GM18951 (cell line): ENCODE results near the gene ZNF335.
A peak's percentile ranks its signal among the peaks of the same experiment; 100 is the strongest.

Source experiments
- POLR2A ChIP-seq: IDR thresholded peaks from 4 replicates; pipeline ENCODE4 v1.6.1; 2011; ENCODE audit warnings: mild to moderate bottlenecking; ENCODE audit not compliant: insufficient read length, insufficient read depth; ENCODE audit errors: extremely low read depth
- in situ Hi-C: fragments of 300-500 bp; cut with MboI; formaldehyde crosslinking; loops from one replicate; pipeline ENCODE4 v1.12.0; 2022; ENCODE audit warnings: low sequenced_read_pairs, mixed read lengths, inconsistent platforms; ENCODE audit not compliant: unreplicated experiment

Gene ZNF335

DNA sequence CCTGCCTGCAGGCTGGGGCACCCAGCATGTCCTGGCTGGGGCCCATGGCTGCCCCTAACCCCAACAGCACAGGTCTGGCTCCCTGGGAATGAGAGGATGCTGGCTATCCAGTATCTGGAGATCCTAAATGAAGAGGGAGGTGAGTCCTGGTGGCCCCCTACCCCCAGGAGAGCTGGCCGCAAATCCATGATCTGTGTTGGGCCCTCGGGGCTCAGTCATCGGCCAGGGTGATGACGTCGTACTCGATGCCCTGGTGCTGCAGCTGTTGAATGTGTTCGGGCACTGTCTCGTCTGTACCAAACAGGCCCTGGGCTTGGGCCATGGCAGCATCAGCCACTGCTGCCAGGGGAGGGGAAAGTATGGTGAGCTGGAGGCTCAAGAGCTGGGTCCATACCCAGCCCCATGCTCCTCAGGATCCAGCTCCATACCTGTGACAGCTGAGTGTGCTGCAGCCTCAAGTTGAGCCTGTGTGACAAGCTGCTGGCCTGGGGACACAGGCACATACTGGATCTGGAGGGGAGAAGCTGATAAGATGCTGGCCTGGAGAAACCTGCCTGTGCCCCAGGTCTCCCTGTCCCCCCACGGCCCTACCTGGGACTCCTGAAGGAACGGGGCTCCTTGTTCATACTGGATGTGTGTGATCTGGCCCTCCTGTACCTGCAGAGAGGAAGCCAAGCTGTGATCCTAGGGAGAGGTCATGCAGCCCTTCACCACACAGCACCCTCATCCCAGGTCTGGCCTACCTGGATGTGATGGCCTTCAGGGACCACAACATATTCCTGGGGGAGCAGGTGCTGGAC is 23.1 kb downstream of the ZNF335 start:
- in situ Hi-C loops: no loop called here
- TF ChIP-seq POLR2A: peak; percentile 22

- TF ChIP-seq POLR2A: no peak
- in situ Hi-C loops: no loop called here
These were observed 23.7 kb downstream of the ZNF335 start for GRCh38 chr20:45948261-45948733.

DNA sequence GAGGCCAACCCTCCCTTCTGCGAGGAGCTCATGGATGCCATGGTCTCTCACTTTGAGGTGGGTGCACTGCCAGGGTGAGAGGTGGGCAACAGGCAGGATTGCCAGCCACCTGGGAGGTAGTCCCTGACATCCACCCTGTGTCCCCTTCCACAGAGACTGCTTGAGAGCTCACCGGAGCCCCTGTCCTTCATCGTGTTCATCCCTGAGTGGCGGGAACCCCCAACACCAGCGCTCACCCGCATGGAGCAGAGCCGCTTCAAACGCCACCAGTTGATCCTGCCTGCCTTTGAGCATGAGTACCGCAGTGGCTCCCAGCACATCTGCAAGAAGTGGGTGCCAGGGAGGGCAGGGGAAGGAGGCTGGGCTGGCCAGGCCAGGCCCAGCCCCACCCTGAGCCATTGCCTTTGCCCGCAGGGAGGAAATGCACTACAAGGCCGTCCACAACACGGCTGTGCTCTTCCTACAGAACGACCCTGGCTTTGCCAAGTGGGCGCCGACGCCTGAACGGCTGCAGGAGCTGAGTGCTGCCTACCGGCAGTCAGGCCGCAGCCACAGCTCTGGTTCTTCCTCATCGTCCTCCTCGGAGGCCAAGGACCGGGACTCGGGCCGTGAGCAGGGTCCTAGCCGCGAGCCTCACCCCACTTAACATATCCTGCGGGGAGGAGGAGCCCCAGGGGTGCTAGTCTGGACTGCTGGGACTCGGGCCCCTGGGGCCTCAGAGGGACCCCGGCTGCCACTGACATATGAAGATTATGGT is 24.7 kb downstream of the ZNF335 start:
- no peak for TF ChIP-seq POLR2A
- in situ Hi-C loops: no loop called here

DNA sequence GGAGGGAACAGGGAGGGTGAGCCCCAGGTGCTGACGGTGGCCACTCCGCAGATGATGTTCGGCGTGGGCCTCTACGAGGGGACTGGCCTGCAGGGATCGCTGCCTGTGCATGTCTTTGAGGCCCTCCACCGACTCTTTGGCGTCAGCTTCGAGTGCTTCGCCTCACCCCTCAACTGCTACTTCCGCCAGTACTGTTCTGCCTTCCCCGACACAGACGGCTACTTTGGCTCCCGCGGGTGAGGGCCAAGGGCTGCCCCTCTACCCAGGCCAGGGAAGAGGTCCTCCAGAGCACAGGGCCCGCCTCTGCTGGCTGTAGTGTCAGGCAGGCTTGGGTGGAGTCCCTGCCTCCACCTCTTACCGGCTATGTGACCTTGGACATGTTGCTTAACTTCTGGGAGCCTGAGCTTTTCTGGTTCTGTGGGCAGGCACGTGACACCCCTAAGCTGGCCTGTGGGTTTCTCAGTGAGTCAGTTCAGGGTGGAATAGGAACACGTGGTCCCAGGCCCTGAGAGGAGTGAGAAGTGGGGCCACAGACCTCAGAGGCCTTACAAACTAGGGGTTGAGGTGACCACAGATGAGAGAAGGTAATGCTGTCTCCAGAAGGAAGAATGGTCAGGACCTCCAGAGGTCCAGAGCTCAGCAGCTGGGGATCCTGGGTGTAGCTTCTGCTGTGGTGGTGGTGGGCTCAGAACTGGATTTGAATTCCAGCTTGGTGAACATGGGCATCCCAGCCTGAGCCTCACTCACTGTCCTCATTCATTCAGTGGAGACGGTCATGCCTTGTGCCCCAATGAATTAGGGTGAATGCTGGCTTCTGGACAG is 25.6 kb downstream of the ZNF335 start:
- in situ Hi-C loops: no loop called here
- no peak for TF ChIP-seq POLR2A

DNA sequence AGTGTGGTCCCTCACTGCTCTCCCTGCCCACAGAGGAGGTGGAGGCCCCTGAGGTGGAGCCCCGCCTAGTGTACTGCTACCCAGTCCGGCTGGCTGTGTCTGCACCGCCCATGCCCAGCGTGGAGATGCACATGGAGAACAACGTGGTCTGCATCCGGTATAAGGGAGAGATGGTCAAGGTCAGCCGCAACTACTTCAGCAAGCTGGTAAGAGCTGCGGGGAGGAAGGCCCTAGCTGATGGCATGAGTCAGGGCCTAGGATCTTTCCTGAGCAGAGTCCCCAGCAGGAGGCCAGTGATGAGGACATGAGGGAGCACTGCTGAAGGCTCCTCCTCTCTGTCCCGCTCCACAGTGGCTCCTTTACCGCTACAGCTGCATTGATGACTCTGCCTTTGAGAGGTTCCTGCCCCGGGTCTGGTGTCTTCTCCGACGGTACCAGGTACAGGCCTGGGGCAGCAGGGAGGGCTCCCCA is 26.3 kb downstream of the ZNF335 start:
- TF ChIP-seq POLR2A: no peak
- in situ Hi-C loops: no loop called here

- TF ChIP-seq POLR2A: no peak
- in situ Hi-C loops: no loop called here
These were observed 26.9 kb downstream of the ZNF335 start for GRCh38 chr20:45944965-45945677.

DNA sequence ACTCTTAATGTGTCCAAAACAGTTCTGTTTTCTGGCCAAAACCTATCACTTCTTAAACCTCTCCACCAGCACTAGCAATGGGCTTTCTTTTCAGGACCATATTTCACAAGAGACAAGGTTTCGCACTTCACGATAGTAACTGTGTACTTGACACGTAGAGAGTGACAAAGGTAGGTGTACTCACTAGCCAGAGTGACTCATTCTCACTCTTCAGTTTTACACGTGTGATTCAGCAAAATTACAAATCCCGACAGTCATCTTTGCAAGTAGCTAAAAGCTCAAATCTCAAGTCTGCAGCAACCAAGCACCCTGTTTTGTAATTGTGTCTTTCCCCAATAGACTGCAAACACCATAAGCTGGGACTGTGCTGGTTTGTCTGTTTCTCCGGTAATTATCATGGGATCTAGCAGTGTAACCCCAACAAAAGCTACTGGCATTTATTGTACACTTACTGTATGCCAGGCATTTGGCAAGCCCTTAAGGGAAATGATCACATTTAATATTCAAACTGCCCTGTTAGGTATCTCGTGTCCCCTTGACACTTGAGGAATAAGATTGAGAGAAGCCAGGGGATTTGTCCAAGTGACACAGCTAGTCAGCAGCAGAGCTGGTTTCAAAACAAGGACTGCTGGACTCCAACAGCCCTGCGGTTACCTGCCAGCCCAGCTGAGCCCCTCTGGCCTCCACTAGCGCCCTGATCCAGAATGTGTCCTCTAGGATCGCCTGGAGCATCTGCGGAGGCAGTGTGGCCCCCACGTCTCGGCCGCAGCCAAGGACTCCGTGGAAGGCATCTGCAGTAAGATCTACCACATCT is 27.6 kb downstream of the ZNF335 start:
- in situ Hi-C loops: no loop called here
- no peak for TF ChIP-seq POLR2A

GRCh38 chr20:45943613-45944012 is 28.4 kb downstream of the ZNF335 start:
- in situ Hi-C loops: no loop called here

GRCh38 chr20:45940469-45940868 is 31.5 kb downstream of the ZNF335 start:
- in situ Hi-C loops: no loop called here
- TF ChIP-seq POLR2A: no peak

More at GRCh38 chr20:45943613-45944012, 28.4 kb downstream of the ZNF335 start:
- TF ChIP-seq POLR2A: no peak

DNA sequence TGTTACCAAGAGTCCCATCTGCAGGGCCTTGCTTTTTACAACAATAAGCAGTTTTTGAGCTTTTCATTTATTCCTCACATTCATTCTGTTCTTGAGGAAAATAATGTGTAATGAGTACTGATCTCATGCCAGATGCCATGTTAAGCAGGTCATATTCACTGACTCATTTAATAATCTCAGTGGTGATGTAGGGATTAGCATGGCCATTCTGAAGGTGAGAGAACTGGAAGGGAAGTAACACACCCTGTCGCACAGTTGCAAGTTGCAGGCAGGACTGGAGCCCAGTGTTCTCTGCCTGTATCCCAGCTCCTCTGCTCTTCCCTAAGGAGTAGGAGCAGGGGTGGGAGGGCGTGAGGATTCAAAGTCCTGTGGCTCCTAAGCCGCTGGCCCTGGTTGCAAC is 31.9 kb downstream of the ZNF335 start:
- no peak for TF ChIP-seq POLR2A
- in situ Hi-C loops: no loop called here

- no peak for TF ChIP-seq POLR2A
These were observed 33.1 kb downstream of the ZNF335 start for GRCh38 chr20:45938727-45939438.

More at GRCh38 chr20:45938727-45939438, 33.1 kb downstream of the ZNF335 start:
- in situ Hi-C loops: no loop called here
